Peyer's patch (tissue), 4 donors: ENCODE results near the gene STK32A.

Experiments used
- CTCF ChIP-seq, 6 experiments: fragments of 450-650 bp in 4 of 6; fragments of 200-600 bp in 2 of 6; sonication (generic) in 1 of 6; IDR thresholded peaks; one replicate each; pipeline ENCODE4 v1.5.1; 2017 to 2019; ENCODE audit warnings: antibody characterized with exemption in 6 of 6, mild to moderate bottlenecking in 3 of 6, moderate library complexity in 1 of 6
- POLR2A ChIP-seq, 2 donors: fragments of 450-650 bp; IDR thresholded peaks; one replicate each; pipeline ENCODE4 v1.5.1; 2017; ENCODE audit warnings: antibody characterized with exemption in 2 of 2, mild to moderate bottlenecking in 2 of 2, moderate library complexity in 2 of 2

- TF ChIP-seq CTCF (IDR thresholded peaks at IDR 0.05) = no peak
- TF ChIP-seq POLR2A (IDR thresholded peaks at IDR 0.05) = no peak
Measured at GRCh38 chr5:147303251-147303650, 68.4 kb downstream of the STK32A start.
